Lower lobe of right lung (tissue), 2 donors: ENCODE data around the gene HMCN2. TPM values are rescaled to one million over a fixed set of nuclear protein-coding genes. Genes with fewer than 3 reads are reported as not detected.
"Not testable (repeated sequence)": the region's sequence is repeated elsewhere in the genome, so short reads cannot be mapped to it uniquely, and the experiment has no call there.

Experiments
- ATAC-seq, 2 donors: fragments of 200-7000 bp; cut with Tn5 transposase; one replicate each; pipeline ENCODE4 v1.9.1; 2020 to 2022; ENCODE audit warnings: mild to moderate bottlenecking in 2 of 2, moderate library complexity in 2 of 2
- DNase-seq: peaks from one replicate; pipeline ENCODE4 v3.0.0-alpha.2; 2020
- H3K27ac ChIP-seq: fragments of 200-600 bp; one replicate; pipeline ENCODE4 v1.8.0; 2022
- H3K27me3 ChIP-seq: fragments of 200-600 bp; one replicate; pipeline ENCODE4 v1.8.0; 2022; ENCODE audit warnings: low read depth
- H3K36me3 ChIP-seq: fragments of 200-600 bp; one replicate; pipeline ENCODE4 v1.8.0; 2022; ENCODE audit warnings: mild to moderate bottlenecking
- H3K4me1 ChIP-seq: fragments of 200-600 bp; one replicate; pipeline ENCODE4 v1.8.0; 2022
- H3K4me3 ChIP-seq: fragments of 200-600 bp; one replicate; pipeline ENCODE4 v1.8.0; 2022; ENCODE audit warnings: mild to moderate bottlenecking
- H3K9me3 ChIP-seq: fragments of 200-600 bp; one replicate; pipeline ENCODE4 v1.8.0; 2022
- intact Hi-C: fragments of 100-400 bp; cut with DNase I; formaldehyde crosslinking; loops from one replicate; pipeline ENCODE4 v1.11.0; 2022
- total RNA-seq: library from RNA; stranded (reverse); fragmentation: NEBNext Ultra II Directional; extraction: Animal tissue kit (Norgen Biotek cat#: 25700); gene quantifications from one replicate; pipeline ENCODE4 v1.2.1, GENCODE V29; 2021
- TF ChIP-seq, protein P1 (sequence below): fragments of 200-600 bp; IDR thresholded peaks from one replicate; pipeline ENCODE4 v1.8.0; 2022; ENCODE audit warnings: antibody characterized with exemption, mild to moderate bottlenecking
- donor health status: DM: no; HTN: yes; CAD: no; lungs with severe emphysema.

Gene HMCN2
- total RNA-seq, 1 donor from 2014 or later, result 4.7 TPM

DNA sequence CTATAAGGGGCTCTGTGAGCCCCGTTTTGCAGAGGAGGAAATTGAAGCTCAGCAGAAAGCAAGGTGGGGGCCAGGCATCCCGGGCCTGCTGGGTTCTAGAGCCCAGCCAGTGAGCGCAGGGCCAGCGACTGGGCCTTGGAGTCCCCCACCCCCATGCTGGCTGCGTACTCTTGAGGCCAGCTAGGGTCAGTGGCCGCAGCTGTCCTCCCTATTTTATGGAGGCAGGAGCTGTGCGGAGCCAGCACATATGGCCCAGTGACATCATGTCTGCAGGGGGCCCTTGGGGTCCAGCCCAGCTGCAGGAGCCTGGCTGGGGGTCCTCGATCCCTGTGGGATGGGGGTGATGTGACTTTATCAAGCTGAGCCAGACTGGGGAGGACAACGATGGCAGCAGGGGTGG is 71.3 kb downstream of the HMCN2 start:
- Histone ChIP-seq H3K27ac (no peak overlapping the region), H3K27me3 (peaks cover 6% of the 10 kb centered on the region), H3K4me1 (no peaks in the 10 kb centered on the region), H3K4me3 (no peak overlapping the region), H3K36me3 (no peaks in the 10 kb centered on the region), H3K9me3 (no peaks in the 10 kb centered on the region)
- intact Hi-C loops, result no loop called here
- ATAC-seq, result no peak
- peak; percentile 34 for DNase-seq
- TF ChIP-seq, protein P1, sequence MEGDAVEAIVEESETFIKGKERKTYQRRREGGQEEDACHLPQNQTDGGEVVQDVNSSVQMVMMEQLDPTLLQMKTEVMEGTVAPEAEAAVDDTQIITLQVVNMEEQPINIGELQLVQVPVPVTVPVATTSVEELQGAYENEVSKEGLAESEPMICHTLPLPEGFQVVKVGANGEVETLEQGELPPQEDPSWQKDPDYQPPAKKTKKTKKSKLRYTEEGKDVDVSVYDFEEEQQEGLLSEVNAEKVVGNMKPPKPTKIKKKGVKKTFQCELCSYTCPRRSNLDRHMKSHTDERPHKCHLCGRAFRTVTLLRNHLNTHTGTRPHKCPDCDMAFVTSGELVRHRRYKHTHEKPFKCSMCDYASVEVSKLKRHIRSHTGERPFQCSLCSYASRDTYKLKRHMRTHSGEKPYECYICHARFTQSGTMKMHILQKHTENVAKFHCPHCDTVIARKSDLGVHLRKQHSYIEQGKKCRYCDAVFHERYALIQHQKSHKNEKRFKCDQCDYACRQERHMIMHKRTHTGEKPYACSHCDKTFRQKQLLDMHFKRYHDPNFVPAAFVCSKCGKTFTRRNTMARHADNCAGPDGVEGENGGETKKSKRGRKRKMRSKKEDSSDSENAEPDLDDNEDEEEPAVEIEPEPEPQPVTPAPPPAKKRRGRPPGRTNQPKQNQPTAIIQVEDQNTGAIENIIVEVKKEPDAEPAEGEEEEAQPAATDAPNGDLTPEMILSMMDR, result no peak

DNA sequence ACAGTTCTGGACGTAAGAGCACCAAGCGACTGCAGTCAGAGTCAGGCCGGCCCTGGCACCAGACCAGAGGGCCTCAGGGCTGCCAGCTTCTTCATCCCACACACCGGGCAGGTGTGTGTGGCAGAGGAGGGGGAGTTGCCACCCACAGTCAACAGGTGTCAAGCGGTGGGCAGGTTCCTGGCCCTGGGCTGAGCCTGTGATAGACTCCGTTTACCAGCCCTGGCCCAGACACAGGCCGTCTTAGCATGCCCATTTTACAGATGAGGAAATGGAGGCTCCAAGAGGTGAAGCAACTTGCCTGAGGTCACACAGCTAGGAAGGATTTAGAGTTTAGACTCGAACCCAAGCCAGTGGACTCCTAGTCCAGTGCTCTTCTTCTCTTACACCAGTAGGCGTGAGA is 71.8 kb downstream of the HMCN2 start:
- no peaks in the 10 kb centered on the region for H3K36me3 ChIP-seq
- ATAC-seq, result no peak
- H3K4me3 ChIP-seq, result no peak overlapping the region
- H3K27me3 ChIP-seq, result peaks cover 6% of the 10 kb centered on the region
- intact Hi-C loops, result no loop called here
- DNase-seq, result peak; percentile 31
- TF ChIP-seq, protein P1, result no peak
- no peak overlapping the region for H3K27ac ChIP-seq
- H3K9me3 ChIP-seq, result no peaks in the 10 kb centered on the region
- H3K4me1 ChIP-seq, result no peaks in the 10 kb centered on the region

DNA sequence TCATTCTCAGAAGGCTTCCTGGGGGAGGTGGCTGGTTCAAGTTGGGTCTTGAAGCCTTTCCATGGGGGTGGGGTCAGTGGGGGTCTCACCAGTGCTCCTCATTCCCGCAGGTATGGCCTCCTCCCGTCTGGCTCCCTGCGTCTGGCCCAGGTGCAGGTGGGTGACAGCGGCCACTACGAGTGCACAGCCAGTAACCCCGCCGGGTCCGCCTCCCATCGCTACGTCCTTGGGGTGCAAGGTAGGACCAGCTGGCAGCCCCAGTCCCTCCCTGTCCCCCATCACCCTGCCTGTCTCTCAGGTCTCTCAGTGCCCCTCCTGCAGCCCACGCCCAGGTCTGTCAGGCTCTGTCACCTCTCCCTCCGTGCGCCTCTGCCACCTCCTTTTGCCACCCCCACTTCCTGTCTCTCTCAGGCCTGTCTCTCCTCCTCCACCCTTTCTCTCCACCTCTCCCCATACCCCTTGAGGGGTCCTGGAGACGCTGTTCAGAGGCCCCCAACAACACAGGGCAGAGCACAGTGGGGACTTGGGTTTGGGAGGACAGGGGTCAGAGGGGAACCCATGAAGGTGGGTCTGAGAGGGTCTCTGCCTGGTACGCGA is 72.3 kb downstream of the HMCN2 start:
- no peaks in the 10 kb centered on the region for H3K36me3 ChIP-seq
- peak; percentile 42 for DNase-seq
- intact Hi-C loops, result no loop called here
- TF ChIP-seq, protein P1, result no peak
- no peaks in the 10 kb centered on the region for H3K9me3 ChIP-seq
- peaks cover 6% of the 10 kb centered on the region for H3K27me3 ChIP-seq
- H3K27ac ChIP-seq, result no peak overlapping the region
- ATAC-seq, result no peak
- no peak overlapping the region for H3K4me3 ChIP-seq
- H3K4me1 ChIP-seq, result no peaks in the 10 kb centered on the region

DNA sequence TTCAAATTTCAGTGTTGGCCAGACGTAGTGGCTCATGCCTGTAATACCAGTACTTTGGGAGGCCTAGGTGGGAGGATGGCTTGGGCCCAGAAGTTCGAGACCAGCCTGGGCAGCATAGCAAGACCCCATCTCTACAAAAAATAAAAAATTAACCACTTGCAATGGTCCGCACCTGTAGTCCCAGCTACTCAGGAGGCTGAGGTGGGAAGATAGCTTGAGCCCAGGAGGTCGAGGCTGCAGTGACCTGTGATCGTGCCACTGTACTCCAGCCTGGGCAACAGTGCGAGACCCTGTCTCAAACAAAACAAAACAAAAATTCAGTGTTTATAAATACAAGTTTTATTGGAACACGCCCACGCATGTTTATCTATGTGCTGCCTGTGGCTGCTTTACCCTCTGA is 73.3 kb downstream of the HMCN2 start:
- H3K9me3 ChIP-seq, H3K4me1 ChIP-seq, H3K36me3 ChIP-seq, ATAC-seq, intact Hi-C loops, DNase-seq, H3K27ac ChIP-seq, H3K27me3 ChIP-seq, H3K4me3 ChIP-seq: not testable (repeated sequence)

DNA sequence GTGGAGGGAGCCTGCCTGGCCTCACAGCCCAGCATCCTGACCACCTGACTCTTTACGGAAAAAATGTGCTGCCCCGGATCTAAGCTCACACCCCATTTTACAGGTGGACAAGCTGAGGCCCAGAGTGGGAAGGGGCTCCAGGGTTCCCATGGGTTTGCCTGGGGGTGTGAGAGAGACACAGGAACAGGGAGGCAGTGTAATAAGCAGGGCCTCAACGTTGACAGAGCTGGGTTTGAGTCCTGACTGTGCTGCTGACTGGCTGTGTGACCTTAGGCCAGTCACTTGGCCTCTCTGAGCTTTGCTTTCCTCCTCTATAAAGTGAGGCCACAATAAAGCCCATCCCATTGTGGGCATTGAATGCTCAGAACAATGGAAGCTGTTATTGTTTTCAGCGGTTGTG is 73.7 kb downstream of the HMCN2 start:
- intact Hi-C loops, result no loop called here
- Histone ChIP-seq H3K4me3 (no peak overlapping the region), H3K27ac (no peak overlapping the region), H3K4me1 (no peaks in the 10 kb centered on the region), H3K9me3 (no peaks in the 10 kb centered on the region), H3K27me3 (peaks cover under 1% of the 10 kb centered on the region), H3K36me3 (no peaks in the 10 kb centered on the region)
- ATAC-seq (no peak), DNase-seq (no peak)
- TF ChIP-seq, protein P1, result no peak

DNA sequence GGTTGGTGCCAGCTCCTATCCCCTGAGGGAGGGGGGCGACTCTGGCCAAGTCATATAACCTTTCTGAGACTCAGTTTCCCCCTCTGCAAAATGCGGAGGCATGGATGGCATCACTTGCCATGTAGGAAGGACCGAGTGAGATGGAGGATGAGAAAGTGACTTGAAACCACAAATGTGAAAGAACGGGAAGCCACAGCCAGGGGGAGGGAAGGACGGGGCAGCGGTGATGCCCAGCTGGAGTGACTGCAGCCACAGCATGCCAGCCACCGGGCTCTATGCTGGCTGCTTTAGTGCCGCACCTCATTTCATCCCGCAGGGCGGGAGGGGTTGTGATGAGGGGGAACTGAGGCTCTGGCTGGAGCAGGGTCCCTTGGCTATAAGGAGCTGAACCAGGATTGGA is 74.5 kb downstream of the HMCN2 start:
- ATAC-seq (no peak), DNase-seq (no peak)
- Histone ChIP-seq H3K27ac (no peak overlapping the region), H3K27me3 (no peaks in the 10 kb centered on the region), H3K36me3 (no peaks in the 10 kb centered on the region), H3K9me3 (no peaks in the 10 kb centered on the region), H3K4me1 (no peaks in the 10 kb centered on the region), H3K4me3 (no peak overlapping the region)
- TF ChIP-seq, protein P1, result no peak
- intact Hi-C loops, result no loop called here

DNA sequence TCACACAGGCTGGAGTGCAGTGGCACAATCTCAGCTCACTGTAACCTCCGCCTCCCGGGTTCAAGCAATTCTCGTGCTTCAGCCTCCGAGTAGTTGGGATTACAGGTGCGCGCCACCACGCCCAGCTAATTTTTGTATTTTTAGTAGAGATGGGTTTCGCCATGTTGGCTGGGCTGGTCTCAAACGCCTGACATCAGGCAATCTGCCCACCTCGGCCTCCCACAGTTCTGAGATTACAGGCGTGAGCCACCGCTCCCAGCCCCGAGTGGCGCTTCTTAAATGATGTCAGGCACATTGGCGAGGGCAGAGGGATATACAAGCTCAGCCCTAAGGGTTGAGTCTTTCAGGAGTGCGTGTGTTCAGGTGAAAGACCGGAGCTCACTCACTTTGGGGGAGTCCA is 75.0 kb downstream of the HMCN2 start:
- H3K9me3 ChIP-seq, H3K36me3 ChIP-seq, intact Hi-C loops, H3K27ac ChIP-seq, DNase-seq, ATAC-seq, H3K4me1 ChIP-seq, H3K27me3 ChIP-seq, H3K4me3 ChIP-seq: not testable (repeated sequence)
